HG03565 (cell line): ENCODE measurements around the gene HARBI1.
A peak's percentile ranks its signal among the peaks of the same experiment; 100 is the strongest.

Experiments
- ATAC-seq: cut with Tn5 transposase; IDR thresholded peaks from one replicate; pipeline ENCODE4 v1.9.1; 2021; ENCODE audit warnings: mild to moderate bottlenecking, moderate library complexity; ENCODE audit not compliant: unreplicated experiment

Gene HARBI1, protein sequence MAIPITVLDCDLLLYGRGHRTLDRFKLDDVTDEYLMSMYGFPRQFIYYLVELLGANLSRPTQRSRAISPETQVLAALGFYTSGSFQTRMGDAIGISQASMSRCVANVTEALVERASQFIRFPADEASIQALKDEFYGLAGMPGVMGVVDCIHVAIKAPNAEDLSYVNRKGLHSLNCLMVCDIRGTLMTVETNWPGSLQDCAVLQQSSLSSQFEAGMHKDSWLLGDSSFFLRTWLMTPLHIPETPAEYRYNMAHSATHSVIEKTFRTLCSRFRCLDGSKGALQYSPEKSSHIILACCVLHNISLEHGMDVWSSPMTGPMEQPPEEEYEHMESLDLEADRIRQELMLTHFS

DNA sequence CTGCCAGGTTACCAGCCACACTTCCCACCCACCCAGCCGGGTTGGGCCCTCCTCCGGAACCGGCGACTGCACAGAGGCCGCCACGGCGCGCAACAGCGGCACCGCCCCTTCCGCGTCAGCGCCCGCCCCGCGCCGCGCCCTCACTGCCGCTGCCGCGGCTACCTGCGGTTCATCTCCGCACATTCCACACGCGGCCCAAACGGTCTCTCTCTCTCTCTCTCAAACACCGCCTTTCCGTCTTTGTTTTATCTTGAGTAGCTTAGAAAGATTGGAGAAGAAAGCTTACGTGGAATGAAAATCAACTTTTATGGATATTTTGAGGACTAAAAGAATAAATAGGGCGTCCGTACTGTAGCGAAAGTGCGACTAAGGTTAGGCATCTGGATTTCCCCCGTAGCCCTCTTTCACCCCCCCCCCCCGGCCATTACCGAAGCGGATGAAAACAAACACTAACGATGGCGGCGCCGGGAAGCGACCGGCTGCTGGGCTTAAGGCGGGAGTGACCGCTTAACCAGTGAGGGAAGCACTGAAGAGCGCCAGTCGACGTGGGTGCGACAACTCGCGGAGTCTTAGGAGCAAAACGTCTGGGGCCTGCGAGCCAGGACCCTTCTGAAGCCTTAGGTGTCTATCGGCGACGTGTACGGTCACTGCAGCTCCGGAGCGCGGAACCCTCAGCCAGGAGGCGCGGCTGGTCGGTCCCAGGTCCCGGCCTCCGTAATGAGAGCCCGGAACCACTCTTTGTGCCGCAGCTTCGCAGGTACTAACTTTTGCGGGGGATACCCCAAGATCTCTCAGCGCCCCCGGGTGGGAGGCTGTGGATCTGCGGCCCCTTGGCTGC is at the start of gene HARBI1, which contains the start of gene ATG13:
Gene HARBI1 (minus strand): TSS at position 94 of the 838 bp plus-strand sequence. CDS start 990 bp downstream, outside the sequence.
Gene ATG13 (plus strand): TSS at position 420 of the 838 bp plus-strand sequence. CDS start 26,739 bp downstream, outside the sequence.
- peak; percentile 90 for ATAC-seq

GRCh38 chr11:46666516-46666915 is 49.5 kb upstream of the HARBI1 start:
- ATAC-seq: no peak

DNA sequence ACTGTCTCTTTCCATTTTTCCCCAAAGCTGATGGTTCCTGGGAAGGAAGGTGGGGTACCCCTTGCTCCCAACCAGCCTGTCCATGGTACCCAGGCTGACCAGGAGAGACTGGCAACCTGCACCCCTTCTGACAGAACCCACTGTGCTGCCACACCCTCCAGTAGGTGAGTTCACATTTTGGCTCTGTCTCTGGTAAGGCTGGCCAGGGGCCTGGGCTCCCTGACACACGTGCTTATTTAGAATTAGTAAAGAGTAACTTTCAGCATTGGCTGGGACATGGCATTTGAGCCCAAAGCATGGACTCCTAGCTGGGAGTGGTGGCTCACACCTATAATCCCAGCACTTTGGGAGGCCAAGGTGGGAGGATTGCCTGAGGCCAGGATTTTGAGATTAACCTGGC is 48.3 kb upstream of the HARBI1 start:
- ATAC-seq: no peak

DNA sequence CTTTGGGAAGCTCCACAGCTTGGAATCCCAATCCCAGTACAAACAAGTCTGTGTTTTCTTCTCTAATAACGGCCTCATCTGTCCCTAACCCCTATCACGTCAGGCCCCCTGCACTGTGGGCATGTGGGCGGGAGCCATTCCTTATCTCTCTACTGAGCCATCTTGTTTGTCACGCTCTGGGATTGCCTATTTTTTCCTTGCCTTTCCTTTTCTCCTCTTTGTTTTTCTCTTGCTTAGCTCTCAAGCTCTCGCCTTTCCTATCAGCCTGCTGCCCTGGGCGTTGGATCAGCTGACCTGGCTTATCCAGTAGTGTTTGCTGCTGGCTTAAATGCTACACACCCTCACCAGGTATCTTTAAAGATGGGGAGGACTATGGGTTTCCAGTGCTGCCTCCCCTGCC is 47.6 kb upstream of the HARBI1 start:
- ATAC-seq: no peak

- ATAC-seq: no peak
Measured at GRCh38 chr11:46663277-46663940, 46.4 kb upstream of the HARBI1 start.

DNA sequence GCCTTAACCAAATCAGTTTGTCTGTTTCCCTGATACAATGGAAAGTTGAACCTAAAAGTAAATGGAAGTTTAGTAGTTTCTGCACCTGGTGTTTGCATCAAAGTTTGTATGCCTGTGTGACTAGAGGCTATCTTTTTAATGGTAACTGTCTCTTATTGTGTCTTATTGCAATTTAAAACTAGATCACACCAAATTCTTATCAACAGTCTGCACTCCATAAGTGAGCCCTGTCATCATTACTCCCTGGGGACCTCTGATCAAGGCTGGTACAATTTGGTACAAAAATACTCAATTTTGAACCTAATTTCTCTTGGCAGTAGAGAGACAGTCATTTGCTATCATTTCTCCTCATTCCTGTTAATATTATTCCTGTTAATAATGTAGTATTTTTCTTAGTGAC is 45.3 kb upstream of the HARBI1 start:
- ATAC-seq: no peak

- no peak for ATAC-seq
Measured at GRCh38 chr11:46661836-46662235, 44.8 kb upstream of the HARBI1 start.

DNA sequence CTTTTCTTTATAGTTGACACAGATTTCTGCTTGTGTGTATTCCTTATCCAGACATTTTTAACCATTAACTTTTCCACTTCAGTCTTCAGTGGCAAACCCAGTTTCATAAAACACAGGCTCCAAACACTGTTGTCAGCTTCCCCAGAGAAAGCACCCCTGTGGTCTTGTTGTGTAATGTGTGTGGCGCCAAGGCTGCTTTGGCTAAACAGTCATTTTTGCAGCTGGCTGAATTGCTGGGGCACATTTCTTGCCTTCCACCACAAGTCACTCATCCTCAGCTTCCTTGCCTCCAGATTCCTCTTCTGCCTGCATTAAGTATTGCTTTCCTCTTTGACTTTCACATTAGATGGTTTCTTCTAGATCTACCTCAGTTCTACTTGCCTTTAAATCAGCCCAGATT is 42.9 kb upstream of the HARBI1 start:
- ATAC-seq: no peak

- no peak for ATAC-seq
Measured at GRCh38 chr11:46658259-46658658, 41.2 kb upstream of the HARBI1 start.

DNA sequence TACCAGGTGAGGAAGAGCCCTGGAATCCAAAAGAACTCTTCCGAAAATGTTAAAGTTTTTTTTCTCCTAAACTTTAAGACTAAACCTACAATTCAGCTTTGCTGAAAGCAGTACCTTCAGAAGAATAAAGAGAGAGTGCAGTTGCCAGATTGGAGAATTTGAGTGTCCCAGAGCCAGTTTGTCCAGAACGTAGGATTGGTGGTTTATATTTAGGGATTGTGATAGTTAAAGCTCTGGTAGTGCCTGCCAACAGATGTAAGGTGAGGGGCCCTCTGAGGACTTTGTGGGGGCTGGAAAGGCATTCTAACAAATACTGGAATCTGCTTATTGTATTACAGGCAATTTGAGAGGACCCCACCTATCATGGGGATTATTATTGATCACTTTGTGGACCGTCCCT is 40.2 kb upstream of the HARBI1 start:
- no peak for ATAC-seq

DNA sequence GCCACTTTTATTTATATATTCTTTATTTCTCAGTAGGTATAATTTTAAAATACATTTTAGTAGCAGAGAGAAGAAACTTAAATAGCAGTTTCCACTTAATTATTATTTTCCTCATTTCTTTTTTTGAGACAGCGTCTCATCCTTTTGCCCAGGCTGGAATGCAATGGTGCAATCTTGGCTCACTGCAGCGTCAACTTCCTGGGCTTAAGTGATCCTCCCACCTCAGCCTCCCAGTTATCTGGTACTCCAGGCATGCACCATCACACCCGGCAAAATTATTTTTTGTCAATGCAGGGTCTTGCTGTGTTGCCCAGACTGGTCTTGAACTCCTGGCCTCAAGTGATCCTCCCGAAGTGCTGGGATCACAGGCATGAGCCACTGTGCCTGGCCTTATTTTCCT is 38.6 kb upstream of the HARBI1 start:
- ATAC-seq: no peak

DNA sequence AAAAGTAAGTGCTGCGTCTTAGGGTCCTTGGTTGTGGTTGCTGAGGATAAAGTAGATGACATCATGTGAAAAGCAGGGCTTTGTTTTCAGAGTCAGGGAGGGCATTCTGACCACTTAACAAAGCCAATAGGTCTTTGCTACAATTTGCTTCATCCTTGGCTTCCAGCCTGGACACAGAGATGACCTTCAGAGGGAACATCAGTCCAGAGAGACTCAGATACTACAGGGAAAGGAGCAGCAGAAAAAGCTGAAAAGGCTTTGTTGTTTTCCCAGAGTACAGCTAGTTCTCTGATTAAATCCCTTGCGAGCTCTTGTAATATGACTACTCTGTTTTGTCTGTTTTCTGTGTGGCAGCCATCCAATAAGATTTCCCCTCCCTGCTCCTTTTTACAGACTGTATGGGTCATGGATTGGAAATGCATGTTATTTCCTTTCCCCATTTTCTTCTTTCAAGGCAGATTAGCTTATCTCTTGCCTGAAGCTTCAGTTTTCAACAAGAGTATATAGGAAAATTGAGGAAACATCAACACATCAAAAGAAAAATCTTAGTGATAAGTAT is 32.2 kb upstream of the HARBI1 start:
- no peak for ATAC-seq

DNA sequence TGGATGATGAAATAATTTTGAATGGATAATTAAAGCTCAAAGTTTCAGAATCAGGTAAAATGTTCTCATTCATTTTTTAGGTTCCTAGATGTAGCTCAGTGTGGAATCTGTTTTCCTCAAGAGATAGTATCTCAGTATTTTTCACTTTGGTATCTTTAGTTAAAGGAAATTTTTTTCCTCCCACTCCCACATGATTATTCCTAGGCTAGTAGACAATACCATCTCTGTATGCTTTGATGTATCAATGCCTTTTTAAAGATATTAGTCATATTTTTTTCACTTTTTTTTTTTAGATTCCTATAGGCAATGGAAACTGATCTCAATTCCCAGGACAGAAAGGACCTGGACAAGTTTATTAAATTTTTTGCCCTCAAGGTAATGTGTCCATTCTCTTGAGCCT is 27.0 kb upstream of the HARBI1 start:
- no peak for ATAC-seq

- ATAC-seq: no peak
Measured at GRCh38 chr11:46643531-46643930, 26.5 kb upstream of the HARBI1 start.

- ATAC-seq: no peak
Measured at GRCh38 chr11:46642627-46643335, 25.8 kb upstream of the HARBI1 start.

GRCh38 chr11:46641639-46642038 is 24.6 kb upstream of the HARBI1 start:
- no peak for ATAC-seq

DNA sequence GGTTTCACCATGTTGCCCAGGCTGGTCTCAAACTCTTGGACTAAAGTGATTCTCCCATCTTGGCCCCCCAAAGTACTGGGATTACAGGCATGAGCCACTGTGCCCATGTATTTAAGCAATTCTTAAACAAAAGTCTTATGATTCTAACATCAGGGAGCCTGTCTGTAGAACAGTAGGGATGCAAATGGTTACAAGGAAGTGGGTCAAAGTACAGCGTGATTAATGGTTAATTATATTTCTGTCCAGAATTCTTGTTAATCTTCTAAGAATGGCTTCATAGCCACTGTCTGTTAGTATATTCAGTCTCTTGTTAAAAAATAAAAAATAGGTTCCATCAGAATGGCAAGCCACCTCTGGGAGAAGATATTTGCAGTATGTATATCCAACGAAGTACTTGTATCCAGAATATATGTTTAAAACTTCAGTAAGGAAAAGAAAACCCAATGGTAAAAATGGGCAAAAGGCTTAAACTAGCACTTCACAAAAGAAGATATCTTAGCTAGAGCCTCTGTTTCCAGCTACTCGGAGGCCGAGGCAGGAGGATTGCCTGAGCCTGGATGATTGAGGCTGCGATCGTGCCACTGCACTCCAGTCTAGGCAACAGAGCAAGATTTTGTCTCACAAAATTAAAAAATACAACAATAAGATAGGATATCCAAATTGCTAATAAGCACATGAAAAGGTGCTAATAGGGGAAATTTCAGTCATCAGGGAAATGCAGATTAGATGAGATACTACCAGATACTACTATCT is 23.2 kb upstream of the HARBI1 start:
- ATAC-seq: no peak

GRCh38 chr11:46639197-46639839 is 22.3 kb upstream of the HARBI1 start:
- ATAC-seq: no peak

DNA sequence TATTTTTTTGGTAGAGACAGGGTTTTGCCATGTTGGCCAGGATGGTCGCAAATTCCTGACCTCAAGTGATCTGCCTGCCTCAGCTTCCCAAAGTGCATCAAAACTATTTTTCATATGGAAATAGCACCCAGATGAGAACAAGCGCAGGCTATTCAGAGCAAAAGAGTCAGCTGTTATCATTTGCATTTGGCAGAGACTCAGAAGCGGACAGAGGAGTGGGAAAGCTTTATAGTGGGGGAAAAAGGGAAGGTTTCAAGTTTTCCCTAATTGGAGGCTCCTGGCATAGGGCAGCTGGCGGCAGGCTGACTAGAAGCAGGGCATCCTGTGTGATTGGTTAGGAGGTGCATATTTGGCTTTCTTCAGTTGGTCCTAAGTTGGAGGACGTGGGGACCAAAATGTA is 20.5 kb upstream of the HARBI1 start:
- ATAC-seq: no peak
